Epithelial cell of proximal tubule (primary cell): ENCODE measurements around the gene NCOA7. TPM values are rescaled to one million over a fixed set of nuclear protein-coding genes. Genes with fewer than 3 reads are reported as not detected.

ENCODE experiments used
- DNase-seq: peaks from one replicate; pipeline ENCODE4 v3.0.0-alpha.2; 2011; ENCODE audit warnings: low read depth
- H3K4me3 ChIP-seq: 2 replicates; pipeline ENCODE4 v1.5.1; 2011; ENCODE audit warnings: low read depth, mild to moderate bottlenecking, low read length
- CTCF ChIP-seq: conservative IDR thresholded peaks from 2 replicates; pipeline ENCODE4 v1.5.1; 2012; ENCODE audit warnings: low read depth, mild to moderate bottlenecking, low read length
- total RNA-seq: library from RNA; depleted of rRNA; stranded (reverse); fragments of >200 nt; gene quantifications from 2 replicates; pipeline ENCODE4 v1.2.3, GENCODE V29; 2015

NCOA7 gene
- total RNA-seq, 1 donor from 2014 or later, result 8.2 TPM

- H3K4me3 ChIP-seq, result no peak overlapping the region
- peak; percentile 20 for TF ChIP-seq CTCF
- no peak for DNase-seq
These were observed 31.4 kb upstream of the NCOA7 start for GRCh38 chr6:125759184-125759902.

GRCh38 chr6:125759959-125760457 is 30.8 kb upstream of the NCOA7 start:
- no peak overlapping the region for H3K4me3 ChIP-seq
- no peak for TF ChIP-seq CTCF
- DNase-seq, result no peak

- no peak for TF ChIP-seq CTCF
- no peak for DNase-seq
- no peak overlapping the region for H3K4me3 ChIP-seq
These were observed 26.6 kb upstream of the NCOA7 start for GRCh38 chr6:125764121-125764671.

- TF ChIP-seq CTCF, result no peak
- no peak for DNase-seq
- no peak overlapping the region for H3K4me3 ChIP-seq
These were observed 24.8 kb upstream of the NCOA7 start for GRCh38 chr6:125765944-125766343.

GRCh38 chr6:125766641-125767040 is 24.1 kb upstream of the NCOA7 start:
- no peak for TF ChIP-seq CTCF
- DNase-seq, result no peak
- H3K4me3 ChIP-seq, result no peak overlapping the region

GRCh38 chr6:125769147-125769783 is 21.5 kb upstream of the NCOA7 start:
- TF ChIP-seq CTCF, result no peak
- H3K4me3 ChIP-seq, result no peak overlapping the region
- no peak for DNase-seq
